NCI-H187 (cell line): Measurements from ENCODE around the gene OR5AU1.
"Not testable (repeated sequence)": the region's sequence is repeated elsewhere in the genome, so short reads cannot be mapped to it uniquely, and the experiment has no call there.

Experiments
- DNase-seq, 2 experiments: peaks; one replicate each; lab custom pipeline; 2025; lab: John Stamatoyannopoulos, UW

OR5AU1 gene

GRCh38 chr14:21171128-21171527 lies 15.3 kb upstream of the OR5AU1 start:
- no peak for DNase-seq

- DNase-seq: no peak
Measured at GRCh38 chr14:21169573-21169972, 13.7 kb upstream of the OR5AU1 start.

- no peak for DNase-seq
Measured at GRCh38 chr14:21168055-21168454, 12.2 kb upstream of the OR5AU1 start.

GRCh38 chr14:21165670-21166069 lies 9.8 kb upstream of the OR5AU1 start:
- not testable (repeated sequence) for DNase-seq

- DNase-seq: not testable (repeated sequence)
Measured at GRCh38 chr14:21165002-21165605, 9.2 kb upstream of the OR5AU1 start.

- DNase-seq: no peak
Measured at GRCh38 chr14:21163871-21164291, 8.0 kb upstream of the OR5AU1 start.

GRCh38 chr14:21162081-21162480 lies 6.2 kb upstream of the OR5AU1 start:
- no peak for DNase-seq

- no peak for DNase-seq
Measured at GRCh38 chr14:21160061-21160610, 4.3 kb upstream of the OR5AU1 start.

- DNase-seq: not testable (repeated sequence)
Measured at GRCh38 chr14:21158175-21158574, 2.3 kb upstream of the OR5AU1 start.

- DNase-seq: no peak
Measured at GRCh38 chr14:21149641-21150367, 6.1 kb downstream of the OR5AU1 start.

GRCh38 chr14:21145437-21145836 lies 10.4 kb downstream of the OR5AU1 start:
- DNase-seq: no peak

GRCh38 chr14:21142357-21142756 lies 13.5 kb downstream of the OR5AU1 start:
- no peak for DNase-seq

GRCh38 chr14:21136024-21136423 lies 19.8 kb downstream of the OR5AU1 start:
- no peak for DNase-seq

GRCh38 chr14:21133901-21134300 lies 22.0 kb downstream of the OR5AU1 start:
- DNase-seq: no peak

GRCh38 chr14:21123429-21123828 lies 32.4 kb downstream of the OR5AU1 start:
- DNase-seq: no peak

- no peak for DNase-seq
Measured at GRCh38 chr14:21121122-21121521, 34.7 kb downstream of the OR5AU1 start.

GRCh38 chr14:21120686-21121085 lies 35.2 kb downstream of the OR5AU1 start:
- no peak for DNase-seq

GRCh38 chr14:21118933-21119332 lies 36.9 kb downstream of the OR5AU1 start:
- DNase-seq: no peak

- DNase-seq: no peak
Measured at GRCh38 chr14:21113369-21113768, 42.5 kb downstream of the OR5AU1 start.

- no peak for DNase-seq
Measured at GRCh38 chr14:21112255-21112654, 43.6 kb downstream of the OR5AU1 start.

- no peak for DNase-seq
Measured at GRCh38 chr14:21109377-21110138, 46.3 kb downstream of the OR5AU1 start.

- no peak for DNase-seq
Measured at GRCh38 chr14:21108791-21109190, 47.1 kb downstream of the OR5AU1 start.
